CD4-positive, alpha-beta T cell treated with Interleukin-4 for 1 hour (primary cell): Measurements from ENCODE around the gene ZNF335.
"Not testable (repeated sequence)": the region's sequence is repeated elsewhere in the genome, so short reads cannot be mapped to it uniquely, and the experiment has no call there.

Source experiments
- DNase-seq, 2 donors: peaks; one replicate each; pipeline ENCODE4 v3.0.0-alpha.2; 2020 to 2022

The ZNF335 gene

GRCh38 chr20:45934046-45934585, 37.9 kb downstream of the ZNF335 start:
- peak in 1 of 2 donors; percentile 58 for DNase-seq

DNA sequence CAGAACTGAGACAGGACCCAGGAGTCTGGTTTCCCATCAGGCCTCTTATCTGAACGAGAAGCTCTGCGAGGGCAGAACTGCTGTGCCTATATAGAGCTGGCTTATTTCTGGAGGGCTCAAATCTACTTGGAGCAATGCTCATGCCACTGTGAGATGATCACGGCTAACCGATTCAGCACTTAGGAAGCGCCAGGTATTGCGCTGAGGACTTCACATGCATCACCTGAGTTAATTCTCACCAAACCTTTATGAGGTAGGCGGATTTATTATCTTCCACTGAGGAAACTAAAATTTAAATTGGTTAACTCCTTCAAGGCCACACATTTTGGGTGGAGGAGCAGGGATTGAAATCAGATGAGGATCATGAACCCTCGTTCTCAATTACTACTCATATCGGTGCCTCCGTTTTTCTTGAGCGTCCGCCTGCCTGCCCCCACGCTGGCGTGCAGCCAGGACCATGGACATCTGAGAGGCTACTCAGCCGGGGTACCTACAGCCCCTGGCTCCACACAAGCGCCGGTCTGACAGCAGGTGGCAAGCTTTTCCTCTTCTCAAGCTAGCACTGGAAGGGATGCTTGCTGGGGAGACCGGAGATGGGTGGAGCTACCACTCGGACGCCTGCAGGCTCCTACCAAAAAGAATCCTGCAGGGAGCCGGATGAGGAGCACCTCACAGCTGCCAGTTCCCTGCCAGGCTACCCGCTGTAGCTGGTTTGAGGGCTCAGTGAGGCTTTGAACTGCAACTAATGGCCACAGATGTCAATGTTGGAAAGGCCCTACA, 38.5 kb downstream of the ZNF335 start:
- peak; percentile 67 to 72 for DNase-seq

- DNase-seq = not testable (repeated sequence)
Observed at GRCh38 chr20:45931680-45932079, 40.3 kb downstream of the ZNF335 start.

- no peak for DNase-seq
Observed at GRCh38 chr20:45927071-45927878, 44.7 kb downstream of the ZNF335 start.

DNA sequence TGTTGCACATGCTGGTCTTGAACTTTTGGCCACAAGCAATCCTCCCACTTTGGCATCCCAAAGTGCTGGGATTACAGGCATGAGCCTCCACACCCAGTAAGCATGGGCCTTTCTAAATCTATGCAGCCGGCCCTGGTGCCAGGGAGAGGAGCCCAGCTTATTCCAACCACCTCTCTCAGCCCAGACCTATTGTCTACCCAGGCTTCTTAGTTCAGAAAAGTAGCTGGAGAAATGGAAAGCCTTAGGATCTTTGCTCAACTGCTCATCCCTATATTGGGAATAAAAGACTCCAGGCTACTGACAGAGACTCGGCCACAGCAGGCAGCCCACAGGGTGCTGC, 45.3 kb downstream of the ZNF335 start:
- DNase-seq = no peak

- no peak for DNase-seq
Observed at GRCh38 chr20:45925821-45926506, 46.0 kb downstream of the ZNF335 start.

DNA sequence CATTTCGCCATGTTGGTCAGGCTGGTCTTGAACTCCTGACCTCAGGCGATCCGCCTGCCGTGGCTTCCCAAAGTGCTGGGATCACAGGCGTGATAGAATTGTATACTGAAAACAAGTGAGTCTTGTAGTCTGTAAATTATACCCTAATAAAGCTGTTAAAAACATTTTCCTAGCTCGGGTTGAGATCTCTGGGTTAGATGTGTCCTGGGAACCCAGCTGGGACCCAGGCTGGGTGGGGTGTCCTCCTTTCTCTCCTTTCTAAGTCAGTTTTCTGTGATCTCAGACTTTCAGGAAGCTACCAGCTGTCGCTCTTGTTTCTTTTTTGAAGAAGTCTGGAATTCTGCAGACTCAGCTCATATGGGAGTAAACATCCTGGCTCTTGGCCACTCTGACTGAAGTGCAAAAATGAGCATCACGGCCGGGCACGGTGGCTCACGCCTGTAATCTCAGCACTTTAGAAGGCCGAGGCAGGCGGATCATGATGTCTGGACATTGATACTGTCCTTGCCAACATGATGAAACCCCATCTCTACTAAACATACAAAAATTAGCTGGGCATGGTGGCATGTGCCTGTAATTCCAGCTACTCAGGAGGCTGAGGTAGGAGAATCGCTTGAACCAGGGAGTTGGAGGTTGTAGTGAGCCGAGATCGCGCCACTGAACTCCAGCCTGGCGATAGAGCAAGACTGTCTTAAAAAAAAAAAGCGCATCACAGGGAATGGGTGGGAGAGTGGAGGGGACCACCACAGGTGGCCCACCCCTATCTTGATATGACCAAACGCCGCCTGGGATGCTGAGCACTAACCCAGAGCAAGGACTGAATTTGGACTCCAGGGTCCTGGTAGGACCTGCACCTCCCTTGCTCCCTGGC, 47.4 kb downstream of the ZNF335 start:
- no peak for DNase-seq

- DNase-seq = no peak
Observed at GRCh38 chr20:45921337-45922189, 50.4 kb downstream of the ZNF335 start.

- no peak for DNase-seq
Observed at GRCh38 chr20:45920462-45921336, 51.3 kb downstream of the ZNF335 start.

DNA sequence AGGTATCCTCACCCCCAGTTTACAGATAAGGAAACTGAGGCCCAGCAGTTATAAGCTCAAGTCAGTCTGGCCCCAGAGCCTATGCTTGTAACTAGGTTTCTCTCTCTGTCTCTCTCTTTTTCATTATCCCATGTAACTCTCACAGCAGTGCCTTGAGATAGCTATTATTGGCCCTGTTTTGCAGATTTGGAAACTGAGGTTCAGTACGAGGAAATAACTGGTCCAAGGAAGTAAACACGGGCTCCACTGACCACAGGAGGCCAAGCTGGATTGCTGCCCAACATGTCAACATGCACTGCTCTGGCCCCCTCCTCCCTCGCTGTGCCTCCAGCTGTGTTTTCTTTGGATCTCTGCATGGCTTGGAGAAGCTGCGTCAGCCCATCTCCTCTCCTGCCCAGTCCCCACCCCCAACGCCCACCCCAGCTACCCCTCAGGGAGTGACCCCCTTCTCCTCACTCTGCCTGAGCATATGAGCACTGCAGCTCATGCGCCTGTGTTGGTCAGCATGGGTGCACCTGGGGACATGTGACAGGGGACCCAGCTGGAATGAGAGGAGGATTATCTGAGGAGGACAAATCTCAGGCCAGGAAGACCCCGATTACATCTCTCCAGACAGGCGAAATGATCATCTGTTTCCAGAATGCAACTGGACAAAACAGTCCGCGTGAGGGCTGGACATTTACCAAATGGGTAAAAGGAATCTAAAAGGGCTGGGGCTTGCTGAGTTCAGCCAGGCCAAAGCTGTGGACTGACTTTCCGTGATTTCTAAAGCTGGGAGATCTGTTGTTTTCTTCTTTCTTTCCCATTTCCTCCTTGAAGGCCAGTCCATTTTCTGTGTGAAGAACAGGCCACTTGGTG, 52.2 kb downstream of the ZNF335 start:
- DNase-seq = no peak

GRCh38 chr20:45918779-45919537, 53.0 kb downstream of the ZNF335 start:
- DNase-seq = no peak

DNA sequence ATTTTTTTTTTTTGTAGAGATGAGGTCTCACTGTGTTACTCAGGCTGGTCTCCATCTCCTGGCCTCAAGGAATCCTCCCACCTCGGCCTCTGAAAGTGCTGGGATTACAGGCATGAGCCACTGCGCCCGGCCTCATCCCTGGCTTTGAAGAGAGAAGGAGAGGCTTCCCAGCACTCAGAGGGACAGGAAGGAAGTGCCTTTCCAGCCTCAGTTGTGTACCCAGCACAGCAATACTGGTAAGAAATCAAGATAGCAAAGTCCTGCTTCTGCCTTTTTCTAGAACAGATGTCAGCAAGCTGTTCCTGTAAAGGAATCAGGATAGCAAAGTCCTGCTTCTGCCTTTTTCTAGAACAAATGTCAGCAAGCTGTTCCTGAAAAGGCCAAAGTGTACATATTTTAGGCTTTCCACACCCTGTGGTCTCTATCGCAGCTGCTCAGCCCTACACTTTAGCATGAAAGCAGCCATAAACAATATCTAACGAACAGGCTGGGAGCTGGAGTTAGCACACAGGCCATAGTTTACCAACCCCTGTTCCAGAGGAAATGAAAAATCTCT, 53.7 kb downstream of the ZNF335 start:
- DNase-seq = no peak

DNA sequence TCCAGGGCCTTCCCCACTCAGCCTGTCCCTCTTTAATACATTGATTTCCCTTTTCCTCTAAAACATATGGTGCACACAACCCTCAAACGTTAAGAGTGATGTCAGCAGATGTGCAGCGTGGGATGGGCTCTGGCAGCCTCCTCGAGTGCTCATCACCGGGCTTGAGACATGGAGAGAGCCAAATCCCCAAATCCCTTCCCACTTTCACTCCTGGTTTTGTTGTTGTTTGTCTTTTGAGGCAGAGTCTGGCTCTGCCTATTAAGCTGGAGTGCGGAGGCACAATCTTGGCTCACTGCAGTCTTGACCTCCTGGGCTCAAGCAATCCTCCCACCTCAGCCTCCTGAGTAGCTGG, 54.2 kb downstream of the ZNF335 start:
- DNase-seq = no peak

DNA sequence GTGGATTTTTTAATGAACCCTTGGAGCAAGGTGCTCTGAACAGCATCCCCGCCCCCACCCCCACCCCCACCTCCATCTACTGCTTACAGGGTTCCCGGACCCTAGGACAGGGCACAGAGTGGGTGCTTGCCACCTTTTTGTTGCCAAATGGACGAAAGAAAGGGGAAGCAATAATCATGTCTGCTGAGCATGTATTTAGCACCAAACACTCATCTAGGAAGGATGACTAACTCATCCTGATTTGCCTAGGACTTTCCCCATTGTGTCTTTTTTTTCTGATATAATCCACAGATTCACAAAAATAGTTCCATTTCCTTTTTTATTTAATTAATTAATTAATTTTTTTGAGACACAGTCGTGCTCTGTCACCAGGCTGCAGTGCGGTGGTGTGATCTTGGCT, 58.9 kb downstream of the ZNF335 start:
- DNase-seq = no peak

GRCh38 chr20:45912344-45912682, 59.7 kb downstream of the ZNF335 start:
- DNase-seq = no peak

- peak; percentile 46 to 47 for DNase-seq
Observed at GRCh38 chr20:45911486-45912343, 60.3 kb downstream of the ZNF335 start, which contains the start of gene PLTP. Gene PLTP (minus strand): TSS chr20:45912155. CDS start chr20:45911452, 703 bp downstream.
